Stimulated activated CD8-positive, alpha-beta memory T cell treated with anti-CD3 and anti-CD28 coated beads, Interleukin-2, amount 100 ng/mL, for 1 hour (primary cell): ENCODE results near the gene SMIM30.
"Not testable (repeated sequence)": the region's sequence is repeated elsewhere in the genome, so short reads cannot be mapped to it uniquely, and the experiment has no call there.

ENCODE experiments used
- DNase-seq, 2 donors: peaks; one replicate each; pipeline ENCODE4 v3.0.0-alpha.2; 2020; ENCODE audit warnings: low read depth in 2 of 2

The SMIM30 gene, protein sequence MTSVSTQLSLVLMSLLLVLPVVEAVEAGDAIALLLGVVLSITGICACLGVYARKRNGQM

DNA sequence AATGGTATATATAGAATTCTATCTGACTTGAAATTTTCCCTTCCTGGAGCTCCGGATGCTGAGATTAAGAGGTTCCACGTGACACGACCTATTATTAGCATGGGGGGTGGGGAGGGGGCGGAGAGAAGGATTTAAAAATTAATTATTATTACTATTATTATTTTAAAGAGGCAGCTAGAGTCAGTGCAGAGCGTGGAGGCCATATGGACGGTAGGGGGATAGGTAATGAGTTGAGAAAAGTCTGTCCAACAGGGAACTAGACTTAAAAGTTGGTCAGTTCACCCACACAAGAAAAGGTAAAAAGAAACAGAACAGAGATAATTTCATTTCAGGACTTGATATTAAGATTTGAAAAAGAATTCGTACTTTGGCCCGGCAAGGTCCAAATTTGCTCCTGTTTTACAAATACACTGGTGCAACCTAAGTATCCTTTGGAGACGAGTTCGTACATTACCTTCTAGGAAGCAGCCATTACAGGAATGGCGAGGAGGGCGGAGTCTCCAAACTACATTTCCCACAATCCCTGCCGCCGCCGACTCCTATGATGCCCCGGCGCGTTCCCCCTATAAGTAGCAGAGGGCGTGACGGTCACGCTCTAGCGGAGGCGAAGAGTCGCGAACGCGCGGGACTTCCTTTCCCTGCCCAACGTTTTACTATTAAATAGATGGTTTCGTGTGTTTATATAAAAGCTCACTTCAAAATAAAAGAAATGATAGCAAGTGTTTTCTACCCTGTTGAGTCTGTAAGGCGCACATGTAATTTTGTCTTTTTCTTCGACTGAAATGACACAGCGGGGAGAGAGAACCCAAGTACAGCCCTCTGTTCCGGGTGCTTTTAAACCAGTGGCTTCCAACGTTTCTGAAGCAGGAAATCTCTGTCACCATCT lies at the start of gene SMIM30:
Gene SMIM30 (minus strand): TSS at position 481 of the 886 bp plus-strand sequence. CDS start 976 bp downstream, outside the sequence.
- peak; percentile 71 to 80 for DNase-seq

DNA sequence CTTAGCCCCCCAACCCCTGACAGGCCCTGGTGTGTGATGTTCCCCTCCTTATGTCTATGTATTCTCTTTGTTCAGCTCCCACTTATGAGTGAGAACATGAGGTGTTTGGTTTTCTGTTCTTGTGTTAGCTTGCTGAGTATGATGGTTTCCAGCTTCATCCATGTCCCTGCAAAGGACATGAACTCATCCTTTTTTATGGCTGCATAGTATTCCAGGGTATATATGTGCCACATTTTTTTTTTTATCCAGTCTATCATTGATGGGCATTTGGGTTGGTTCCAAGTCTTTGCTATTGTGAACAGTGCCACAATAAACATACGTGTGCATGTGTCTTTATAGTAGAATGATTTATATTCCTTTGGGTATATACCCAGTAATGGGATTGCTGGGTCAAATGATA lies 47.8 kb upstream of the SMIM30 start:
- DNase-seq = not testable (repeated sequence)

DNA sequence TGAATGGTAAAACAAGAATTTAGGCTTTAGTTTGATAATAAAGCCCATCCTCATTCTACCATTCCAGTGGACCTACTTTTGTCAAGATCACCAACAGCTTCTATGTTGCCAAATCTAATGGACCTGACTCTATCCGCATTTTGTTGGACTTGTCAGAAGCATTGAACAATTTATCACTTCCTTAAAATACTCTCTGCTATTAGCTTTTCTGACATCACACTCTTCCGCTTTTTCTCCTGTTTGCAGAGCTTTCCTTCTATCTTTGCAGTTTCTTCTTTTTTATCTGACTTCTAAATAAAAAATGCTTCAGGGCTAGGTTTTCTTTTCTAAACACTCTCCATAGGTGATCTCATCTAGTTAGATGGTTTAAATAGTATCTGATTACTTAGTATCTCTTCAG lies 42.7 kb upstream of the SMIM30 start:
- DNase-seq = no peak

DNA sequence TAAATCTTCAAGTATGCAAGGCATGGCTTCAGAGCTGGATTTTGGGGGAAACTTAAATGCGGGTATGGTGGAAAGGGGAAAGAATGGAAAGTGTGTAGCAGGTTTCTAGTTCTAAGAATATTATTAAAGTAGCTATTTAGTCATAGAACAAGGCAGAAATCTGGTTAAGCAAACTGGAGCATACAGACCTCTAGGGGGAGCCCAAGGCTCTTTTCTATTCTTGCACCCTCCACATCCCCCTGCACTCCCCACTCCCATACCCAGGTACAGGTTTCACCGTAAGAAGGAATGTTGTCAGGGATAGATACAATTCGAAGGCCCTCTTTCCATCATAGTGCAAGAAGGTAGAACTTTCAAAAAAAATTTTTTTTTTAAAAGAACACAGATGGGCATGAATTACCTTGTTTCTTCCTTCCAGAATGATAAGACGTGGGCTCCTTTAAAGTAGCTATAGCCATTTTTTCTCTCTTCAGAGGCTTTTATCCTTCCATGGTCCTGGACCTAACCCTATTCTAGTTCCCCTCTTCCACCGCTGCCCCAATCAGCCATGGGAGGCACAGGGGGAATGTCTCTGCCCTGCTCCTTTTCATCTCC lies 41.5 kb upstream of the SMIM30 start:
- no peak for DNase-seq

DNA sequence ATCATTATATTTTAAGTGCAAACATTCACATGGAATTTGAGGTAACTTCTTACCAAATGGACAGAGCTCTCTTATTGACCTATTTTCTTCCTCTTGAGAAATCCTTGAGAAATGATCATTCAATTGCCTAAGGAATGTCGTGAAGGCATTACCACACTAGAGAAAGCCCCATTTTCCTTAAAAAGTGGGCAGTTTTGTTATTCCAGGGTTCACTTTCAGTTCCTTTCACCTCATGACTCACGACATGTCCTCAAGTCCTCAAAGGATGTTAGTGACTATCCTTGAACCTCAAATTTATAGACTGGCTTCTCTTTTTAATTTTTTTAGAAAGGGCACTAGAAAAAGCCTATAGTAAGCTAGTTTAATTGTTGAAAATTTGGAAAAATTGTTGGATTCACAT lies 40.4 kb upstream of the SMIM30 start:
- DNase-seq = no peak

DNA sequence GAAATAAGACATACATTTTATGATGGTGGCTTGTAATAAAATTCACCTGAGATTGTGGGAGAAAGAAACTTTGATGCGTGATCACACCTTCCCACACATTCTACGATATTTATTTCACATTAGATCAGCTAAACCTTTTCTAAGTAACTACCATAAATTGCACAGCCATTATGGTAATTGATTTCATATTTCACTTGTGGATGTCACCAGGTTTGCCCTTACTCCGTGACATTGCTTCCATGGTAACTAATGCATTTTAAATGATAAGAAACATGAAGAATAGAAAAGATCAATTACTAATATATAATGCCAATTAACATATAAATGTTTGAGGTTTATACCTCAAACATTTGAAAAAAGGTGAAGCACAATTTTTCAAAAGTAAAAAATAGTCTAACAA lies 35.8 kb upstream of the SMIM30 start:
- no peak for DNase-seq

DNA sequence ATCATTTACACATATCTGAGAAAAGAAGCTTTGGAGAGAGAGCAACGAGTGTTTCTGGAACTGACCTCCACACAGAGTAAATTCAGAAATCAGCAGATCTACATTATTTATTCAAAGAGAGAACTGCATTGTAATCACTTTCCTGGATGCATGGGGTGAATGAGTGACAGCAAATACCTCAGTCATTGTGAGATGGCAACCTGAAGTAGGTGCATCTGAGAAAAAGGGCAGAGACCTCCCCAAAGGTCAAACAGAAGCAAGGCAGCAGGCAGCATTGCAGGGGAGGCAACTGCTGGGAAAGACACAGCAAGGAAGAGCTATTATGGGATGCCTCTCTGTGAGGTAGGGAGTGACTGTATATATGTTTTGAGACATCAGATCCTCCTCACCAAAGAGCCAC lies 26.5 kb upstream of the SMIM30 start:
- no peak for DNase-seq

DNA sequence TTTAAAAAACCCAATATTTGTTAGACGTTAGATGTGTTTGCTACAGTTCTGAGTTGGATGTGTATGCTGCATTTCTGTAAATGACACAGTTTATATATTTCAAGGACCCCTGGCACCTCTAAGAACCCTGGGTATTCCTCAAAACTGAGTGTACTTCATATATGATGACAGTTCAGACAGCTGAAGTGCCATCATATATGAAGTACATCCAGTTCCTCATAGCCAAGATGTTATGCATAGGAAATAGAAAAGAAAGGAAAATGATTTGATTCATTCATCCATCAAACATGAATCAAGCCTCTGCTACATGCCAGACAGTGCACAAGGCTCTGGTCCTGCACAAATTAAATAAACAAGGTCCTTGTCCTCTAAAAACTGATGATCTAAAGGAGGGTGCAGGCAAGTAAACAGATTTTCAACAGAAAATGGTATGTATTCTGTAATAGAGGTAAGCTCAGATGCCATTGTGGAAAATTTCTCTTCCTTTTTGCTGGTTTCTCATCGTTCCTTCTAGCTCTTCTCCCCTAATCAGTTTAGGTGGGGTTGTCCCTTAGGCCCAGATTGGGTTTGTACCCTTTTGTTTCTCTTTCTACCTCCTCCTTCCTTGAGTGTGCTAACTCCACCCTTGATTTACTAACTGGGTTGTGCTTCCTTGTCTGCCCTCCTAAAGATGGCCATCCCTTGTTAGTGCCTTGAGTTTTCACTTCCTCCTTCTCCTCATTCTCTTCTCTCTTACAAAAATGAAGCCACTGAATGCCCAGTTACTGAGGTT lies 25.3 kb upstream of the SMIM30 start:
- no peak for DNase-seq

DNA sequence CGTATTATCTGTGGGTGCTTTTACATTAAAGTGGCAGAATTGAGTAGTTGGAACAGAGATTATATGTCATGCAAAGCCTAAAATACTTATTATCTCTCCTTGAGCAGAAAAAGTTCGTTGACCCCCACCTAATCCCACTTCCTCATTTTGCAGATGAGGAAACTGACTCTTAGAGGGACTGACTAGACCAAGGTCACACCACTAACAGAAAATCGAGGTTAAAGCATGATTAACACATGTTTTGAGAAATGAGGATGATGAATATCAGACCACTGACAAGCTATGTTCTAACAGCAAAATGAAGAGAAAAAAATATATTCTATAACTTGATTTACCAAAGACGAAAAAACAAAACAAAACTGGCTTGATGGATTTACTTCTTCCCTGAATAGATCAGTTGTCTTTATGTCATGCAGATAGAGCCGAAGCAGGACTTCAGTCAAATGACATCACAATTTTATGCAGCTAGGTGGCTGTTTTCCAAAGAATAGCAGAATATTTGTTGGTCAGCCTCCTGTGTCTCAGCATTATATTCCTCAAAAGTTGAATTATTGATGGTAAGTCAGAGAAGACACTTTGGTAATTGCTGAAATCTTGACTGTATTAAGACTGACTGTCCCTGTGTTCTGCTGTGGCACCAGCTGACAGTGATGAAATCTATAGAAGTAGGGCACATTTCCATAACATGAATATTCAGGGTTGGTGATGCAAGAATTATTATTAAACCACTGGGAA lies 24.2 kb upstream of the SMIM30 start:
- DNase-seq = no peak

DNA sequence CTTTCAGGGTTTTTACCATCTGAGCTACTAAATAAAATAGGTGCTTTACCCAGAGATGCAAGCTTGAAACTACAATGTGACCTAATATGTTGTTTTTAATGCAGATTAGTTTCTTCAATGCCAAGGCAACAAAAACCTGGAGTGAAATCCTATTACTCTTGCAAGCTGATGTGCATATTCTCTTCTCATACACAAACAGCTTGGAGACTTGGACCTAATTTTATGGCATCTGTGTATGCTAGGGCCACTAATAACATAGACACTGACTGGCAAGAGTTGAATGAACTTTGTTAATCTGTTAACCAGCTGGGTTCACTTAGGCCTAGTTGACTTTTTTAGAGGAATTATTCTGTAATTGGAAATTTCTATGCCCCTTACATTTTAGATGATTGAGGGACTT lies 23.4 kb upstream of the SMIM30 start:
- DNase-seq = no peak

DNA sequence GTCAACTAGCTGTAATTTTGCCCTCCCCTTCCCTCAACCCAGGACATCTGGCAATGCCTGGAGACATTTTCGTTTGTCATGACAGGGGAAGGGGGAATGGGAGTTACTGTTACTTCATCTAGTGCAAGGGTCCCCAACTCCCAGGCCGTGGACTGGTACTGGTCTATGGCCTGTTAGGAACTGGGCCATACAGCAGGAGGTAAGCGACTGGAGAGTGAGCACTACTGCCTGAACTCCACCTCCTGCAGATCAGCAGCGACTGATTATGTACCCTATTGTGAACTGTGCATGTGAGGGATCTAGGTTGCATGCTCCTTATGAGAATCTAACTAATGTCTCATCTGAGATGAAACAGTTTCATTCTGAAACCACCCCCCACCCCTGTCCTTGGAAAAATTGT lies 22.6 kb upstream of the SMIM30 start:
- DNase-seq = no peak

DNA sequence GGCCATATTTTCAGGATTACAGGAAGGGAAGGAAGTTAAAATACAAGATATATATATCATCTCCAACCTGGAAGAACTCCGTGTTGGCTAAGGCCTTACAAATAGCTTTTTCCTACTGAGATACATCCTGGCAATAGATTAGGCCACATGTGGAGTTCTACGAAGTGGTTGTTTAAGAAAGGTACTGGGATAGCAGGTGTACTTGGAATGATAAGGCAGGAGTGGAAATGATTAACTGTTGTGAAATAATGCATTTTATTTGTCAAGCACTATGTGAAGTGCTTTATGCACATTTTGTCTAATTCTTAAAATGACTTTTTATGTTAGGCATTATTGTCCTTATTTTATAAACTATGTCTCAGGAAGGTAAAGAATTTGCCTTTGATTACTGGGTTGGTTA lies 18.9 kb upstream of the SMIM30 start:
- no peak for DNase-seq

DNA sequence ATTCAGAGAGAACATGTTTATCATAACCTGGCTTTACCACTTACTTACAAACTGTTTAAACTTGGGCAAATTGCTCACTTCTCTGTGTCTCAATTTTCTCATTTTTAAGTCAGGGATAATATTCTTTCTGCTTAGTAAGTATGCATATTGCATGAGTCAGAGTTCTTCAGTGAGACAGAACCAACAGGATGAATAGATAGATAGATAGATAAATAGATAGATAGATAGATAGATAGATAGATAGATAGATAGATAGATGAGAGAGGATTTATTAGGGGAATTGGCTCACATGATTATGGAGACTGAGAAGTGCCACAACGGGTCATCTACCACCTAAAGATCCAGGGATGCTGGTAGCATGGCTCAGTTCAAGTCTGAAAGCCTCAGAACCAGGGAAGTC lies 15.7 kb upstream of the SMIM30 start:
- no peak for DNase-seq

DNA sequence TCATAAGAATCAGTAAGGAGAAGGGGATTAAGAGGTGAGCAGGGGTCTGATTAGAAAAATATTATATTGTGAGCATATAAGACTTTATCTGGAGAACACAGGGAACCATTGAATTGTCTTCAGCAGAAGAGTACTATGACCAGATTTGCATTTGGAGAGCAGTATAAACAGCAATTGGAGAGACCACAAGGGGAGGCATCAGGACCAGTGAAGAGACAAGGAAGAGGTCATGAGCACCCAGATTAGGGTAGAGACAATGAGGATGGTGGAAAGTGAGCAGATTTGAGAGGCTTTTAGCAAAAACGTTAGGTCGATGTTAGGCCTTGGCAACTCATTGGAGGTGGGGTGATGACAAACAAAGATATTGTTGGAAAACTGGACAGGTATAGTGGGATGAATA lies 13.0 kb upstream of the SMIM30 start:
- DNase-seq = no peak

DNA sequence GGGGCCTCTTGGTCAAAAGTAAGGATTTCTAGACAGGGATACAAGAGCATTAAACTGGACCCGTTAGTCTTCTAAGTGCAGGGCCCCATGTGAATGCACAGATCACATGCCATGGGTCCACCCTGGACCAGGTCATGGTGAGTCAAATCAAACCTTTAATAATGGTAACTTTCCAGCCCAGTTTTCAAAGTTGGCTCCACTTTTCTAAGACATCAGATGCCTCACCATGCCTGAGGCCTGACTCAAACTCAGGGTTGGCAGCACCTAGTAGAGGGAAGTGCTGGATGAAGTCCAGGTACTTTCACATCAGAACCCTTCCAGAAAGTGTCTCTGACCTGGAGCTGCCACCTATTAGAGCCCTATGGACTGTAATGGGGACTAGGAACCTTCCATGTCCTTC lies 9.7 kb upstream of the SMIM30 start:
- DNase-seq = no peak

DNA sequence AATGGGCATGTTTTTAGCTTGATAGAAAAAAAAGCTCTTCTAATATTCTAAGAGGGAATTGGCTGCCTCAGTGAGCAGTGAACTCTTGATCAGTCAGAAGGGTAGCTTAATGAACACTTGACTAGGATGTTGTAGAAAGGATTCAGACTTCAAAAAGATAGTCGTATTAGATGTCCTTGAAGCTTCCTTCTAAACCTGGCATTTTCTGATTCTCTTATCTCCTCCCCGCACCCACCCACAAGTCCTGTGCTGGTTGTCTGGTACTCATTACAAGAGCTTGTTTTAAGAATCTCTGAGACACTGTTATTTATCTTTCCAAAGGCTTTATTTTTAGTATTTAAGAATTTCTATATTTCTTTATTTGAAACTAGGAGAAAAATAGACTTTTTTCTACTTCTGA lies 7.4 kb upstream of the SMIM30 start:
- no peak for DNase-seq

DNA sequence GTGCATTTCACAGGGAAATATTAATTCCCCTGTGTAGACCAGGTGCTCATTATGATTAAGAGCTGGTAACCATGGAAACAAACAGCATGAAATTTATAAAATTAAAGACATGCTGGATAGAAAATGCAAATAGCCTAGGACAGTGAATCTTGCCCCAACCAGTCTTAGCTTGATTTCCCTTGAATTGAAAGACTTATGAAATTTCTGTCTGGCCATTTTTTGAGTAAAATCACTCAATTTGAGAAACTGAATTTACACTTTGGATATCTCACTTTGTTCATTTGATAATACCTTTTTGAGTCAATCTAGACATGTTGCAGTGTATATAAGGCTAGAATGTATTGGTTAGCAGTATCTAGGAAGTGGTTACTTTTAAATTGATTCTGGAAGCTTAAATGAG lies 4.4 kb upstream of the SMIM30 start:
- no peak for DNase-seq

DNA sequence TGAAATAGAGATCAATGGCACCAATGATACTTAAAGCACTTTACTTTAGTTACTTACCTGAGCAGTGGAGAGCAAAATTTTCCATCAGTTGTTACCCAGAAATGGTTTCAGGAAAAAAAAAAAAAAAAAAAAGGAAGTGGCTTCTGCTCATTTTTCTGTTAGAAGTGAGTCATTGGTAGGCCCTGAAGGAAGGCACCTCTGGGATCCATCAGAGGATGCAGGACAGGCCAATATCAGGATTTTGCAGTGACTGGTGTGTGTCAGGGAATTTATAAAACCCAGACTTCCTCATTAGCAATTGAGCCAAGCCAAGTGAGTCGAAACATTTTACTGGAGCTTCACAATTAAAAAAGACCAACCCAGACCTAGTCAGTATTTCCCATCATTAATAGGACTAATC lies 2.3 kb upstream of the SMIM30 start:
- DNase-seq = no peak

DNA sequence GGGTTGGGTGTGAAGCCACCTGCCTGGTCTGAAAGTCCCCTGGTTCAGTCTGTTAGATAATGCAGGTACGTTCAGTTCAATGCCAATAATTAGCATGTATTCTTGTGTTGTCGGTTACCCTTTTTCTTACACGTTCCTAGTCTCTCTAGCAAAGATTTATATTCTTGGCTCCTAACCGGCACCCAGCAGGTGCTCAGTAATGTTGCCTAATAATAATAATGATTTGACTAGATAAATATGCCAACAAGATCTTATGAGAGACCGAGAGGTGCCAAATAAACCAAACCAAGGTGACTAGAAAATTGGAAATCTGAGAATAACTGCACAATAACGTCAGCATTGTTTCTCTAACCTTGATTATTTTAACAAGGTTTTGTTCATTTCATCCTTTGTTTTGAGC lies 1.1 kb upstream of the SMIM30 start:
- no peak for DNase-seq

DNA sequence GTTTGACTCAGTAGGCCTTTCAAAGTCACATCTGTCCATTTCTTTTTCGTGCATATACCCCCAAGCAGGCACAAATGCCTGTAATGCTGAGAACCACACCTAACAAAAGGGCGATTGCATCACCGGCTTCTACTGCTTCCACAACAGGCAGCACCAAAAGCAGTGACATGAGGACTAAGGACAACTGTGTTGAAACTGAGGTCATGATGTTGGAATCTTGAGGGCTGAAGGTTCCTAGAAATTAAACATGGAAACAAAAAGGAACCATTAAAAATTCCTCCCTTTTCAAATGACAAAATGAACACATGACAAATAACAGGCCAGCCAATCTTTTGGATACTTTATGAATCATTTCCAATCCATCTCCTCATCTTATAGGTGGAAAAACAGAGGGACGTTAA lies 980 bp downstream of the SMIM30 start:
- not testable (repeated sequence) for DNase-seq

DNA sequence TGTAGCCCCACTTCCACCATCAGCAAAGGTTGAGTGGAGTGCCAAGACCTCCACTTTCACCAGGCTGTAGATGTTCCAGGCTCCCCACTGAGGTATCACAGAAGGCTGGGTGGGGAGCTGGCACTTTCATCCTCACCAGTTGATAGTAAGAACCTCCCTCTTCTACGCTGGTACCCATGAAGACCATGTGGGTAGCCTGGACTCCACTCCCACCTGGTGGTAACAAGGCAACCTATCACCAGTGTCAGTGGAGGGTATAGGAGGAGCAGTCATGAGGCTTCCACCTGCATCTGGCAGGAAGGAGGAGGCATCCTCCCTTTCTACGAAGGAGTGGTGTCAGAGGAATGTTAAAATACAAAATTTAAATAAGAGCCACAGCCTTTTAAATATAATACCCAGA lies 4.4 kb downstream of the SMIM30 start:
- DNase-seq = no peak

DNA sequence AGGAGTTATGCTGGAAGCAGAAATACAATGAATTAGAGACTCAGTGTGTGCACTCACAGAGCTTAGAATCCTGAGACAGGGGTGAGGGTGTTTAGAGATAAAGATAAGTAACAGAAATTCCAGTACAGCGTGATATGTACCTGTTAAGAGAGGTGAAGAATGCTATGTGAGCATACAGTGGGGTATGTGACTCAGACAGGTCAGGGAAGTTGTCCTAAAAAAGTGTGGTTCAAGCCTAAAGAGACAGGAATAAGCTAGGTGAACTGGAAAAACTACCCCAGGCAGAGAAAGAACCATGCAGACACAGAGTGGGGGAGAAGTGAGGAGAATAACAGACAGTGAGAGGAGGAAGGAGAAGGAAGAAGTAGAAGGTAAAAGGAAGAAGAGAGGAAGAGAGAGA lies 8.6 kb downstream of the SMIM30 start:
- DNase-seq = no peak
